ENCODE results near the gene MAN2A2.

Gene MAN2A2

DNA sequence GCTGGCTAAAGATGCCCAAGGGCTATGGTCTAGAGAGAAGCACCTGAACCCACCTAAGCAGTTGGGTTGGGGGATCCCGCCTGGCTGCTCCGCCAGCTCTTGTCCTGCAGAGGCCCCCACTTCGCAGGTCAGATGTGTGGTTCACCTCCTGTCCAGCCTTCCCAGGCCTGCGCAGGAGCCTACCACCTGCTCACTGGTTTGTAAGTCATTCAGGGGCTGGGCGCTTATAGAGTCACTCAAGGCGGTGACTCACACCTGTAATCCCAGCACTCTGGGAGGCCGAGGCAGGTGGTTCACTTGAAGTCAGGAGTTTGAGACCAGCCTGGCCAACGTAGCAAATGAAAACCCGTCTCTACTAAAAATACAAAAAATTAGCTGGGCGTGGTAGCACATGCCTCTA, 38.6 kb upstream of the MAN2A2 start:
- no peaks in the 10 kb centered on the region for H3K27me3 ChIP-seq (ENCODE audit: control insufficient read depth, insufficient read depth, low read length)
- peaks cover 19% of the 10 kb centered on the region for H3K4me1 ChIP-seq (ENCODE audit: control insufficient read depth, insufficient read depth, low read length)
- no peaks in the 10 kb centered on the region for H3K9me3 ChIP-seq (ENCODE audit: control insufficient read depth, insufficient read depth, low read length)
- no peak overlapping the region for H3K27ac ChIP-seq (ENCODE audit: low read depth, low read length)
- no peak overlapping the region for H3K4me3 ChIP-seq (ENCODE audit: low read depth, low read length)
- H3K36me3 ChIP-seq (ENCODE audit: control insufficient read depth, insufficient read depth, low read length) = no peaks in the 10 kb centered on the region
- no peak overlapping the region for H3K9ac ChIP-seq (ENCODE audit: low read depth, low read length)

- no peaks in the 10 kb centered on the region for H3K9me3 ChIP-seq (ENCODE audit: control insufficient read depth, insufficient read depth, low read length)
- no peak overlapping the region for H3K4me3 ChIP-seq (ENCODE audit: low read depth, low read length)
- no peak overlapping the region for H3K9ac ChIP-seq (ENCODE audit: low read depth, low read length)
- peaks cover 28% of the 10 kb centered on the region for H3K4me1 ChIP-seq (ENCODE audit: control insufficient read depth, insufficient read depth, low read length)
- H3K27me3 ChIP-seq (ENCODE audit: control insufficient read depth, insufficient read depth, low read length) = no peaks in the 10 kb centered on the region
- no peaks in the 10 kb centered on the region for H3K36me3 ChIP-seq (ENCODE audit: control insufficient read depth, insufficient read depth, low read length)
- H3K27ac ChIP-seq (ENCODE audit: low read depth, low read length) = no peak overlapping the region
These were observed 37.4 kb upstream of the MAN2A2 start for GRCh38 chr15:90865702-90866101.

DNA sequence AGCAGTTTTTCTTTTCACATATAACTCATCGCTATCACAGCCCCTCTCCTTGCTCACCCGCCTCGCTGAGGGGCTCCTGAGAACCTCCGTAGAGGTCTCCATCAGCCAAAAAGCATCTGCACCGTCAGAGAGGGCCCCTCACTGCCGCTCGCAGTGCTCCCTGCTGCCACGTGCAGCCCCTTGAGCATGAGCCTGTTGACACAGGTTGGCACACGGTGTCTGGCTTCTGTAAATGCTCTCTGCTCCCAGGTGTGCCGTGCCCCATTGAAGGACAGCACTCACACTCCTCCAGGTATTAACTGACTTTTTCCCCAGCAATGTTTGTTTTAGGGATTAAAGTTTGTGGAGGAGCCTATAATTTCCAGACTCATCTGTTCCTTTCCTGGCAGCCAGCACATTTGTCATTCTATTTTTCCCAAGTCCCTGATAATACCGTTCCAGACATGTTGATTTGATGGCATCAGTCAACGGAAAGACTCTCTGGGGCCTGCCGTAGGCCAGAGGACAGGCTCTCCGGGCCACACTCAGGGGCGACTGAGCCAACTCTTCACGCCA, 36.9 kb upstream of the MAN2A2 start:
- no peak overlapping the region for H3K9ac ChIP-seq (ENCODE audit: low read depth, low read length)
- H3K27me3 ChIP-seq (ENCODE audit: control insufficient read depth, insufficient read depth, low read length) = no peaks in the 10 kb centered on the region
- peaks cover 30% of the 10 kb centered on the region for H3K4me1 ChIP-seq (ENCODE audit: control insufficient read depth, insufficient read depth, low read length)
- no peak overlapping the region for H3K27ac ChIP-seq (ENCODE audit: low read depth, low read length)
- no peak overlapping the region for H3K4me3 ChIP-seq (ENCODE audit: low read depth, low read length)
- H3K36me3 ChIP-seq (ENCODE audit: control insufficient read depth, insufficient read depth, low read length) = no peaks in the 10 kb centered on the region
- H3K9me3 ChIP-seq (ENCODE audit: control insufficient read depth, insufficient read depth, low read length) = no peaks in the 10 kb centered on the region

DNA sequence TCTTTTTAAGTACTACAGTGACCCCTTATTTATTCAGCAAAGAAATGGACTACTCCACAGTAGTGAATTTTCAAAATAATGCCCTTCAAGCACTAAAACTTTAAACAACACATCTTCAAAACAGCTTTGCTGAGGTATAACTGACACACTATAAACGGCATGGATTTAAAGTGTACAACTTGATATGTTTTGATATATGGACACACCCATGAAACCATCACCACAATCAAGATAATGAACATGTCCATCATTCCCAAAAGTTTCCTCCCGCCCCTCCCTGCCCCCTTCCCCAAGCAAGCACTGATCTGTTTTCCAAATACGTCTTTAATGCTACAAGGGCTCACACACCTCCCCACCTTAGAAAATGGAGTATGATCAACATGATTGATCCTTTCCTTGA, 36.3 kb upstream of the MAN2A2 start:
- Histone ChIP-seq H3K9me3 (ENCODE audit: control insufficient read depth, insufficient read depth, low read length) (no peaks in the 10 kb centered on the region), H3K27me3 (ENCODE audit: control insufficient read depth, insufficient read depth, low read length) (no peaks in the 10 kb centered on the region), H3K27ac (ENCODE audit: low read depth, low read length) (no peak overlapping the region), H3K4me1 (ENCODE audit: control insufficient read depth, insufficient read depth, low read length) (peaks cover 30% of the 10 kb centered on the region), H3K9ac (ENCODE audit: low read depth, low read length) (no peak overlapping the region), H3K4me3 (ENCODE audit: low read depth, low read length) (no peak overlapping the region), H3K36me3 (ENCODE audit: control insufficient read depth, insufficient read depth, low read length) (no peaks in the 10 kb centered on the region)

GRCh38 chr15:90868261-90868689, 34.8 kb upstream of the MAN2A2 start, which contains the start of gene FURIN:
FURIN (plus strand) TSS chr15:90868588; CDS start chr15:90875741, 7,153 bp downstream.
- Histone ChIP-seq H3K9ac (ENCODE audit: low read depth, low read length) (no peak within 1 kb of the TSS), H3K9me3 (ENCODE audit: control insufficient read depth, insufficient read depth, low read length) (no peaks in the 10 kb centered on the region), H3K4me1 (ENCODE audit: control insufficient read depth, insufficient read depth, low read length) (peaks cover 40% of the 10 kb centered on the region), H3K27me3 (ENCODE audit: control insufficient read depth, insufficient read depth, low read length) (no peaks in the 10 kb centered on the region), H3K36me3 (ENCODE audit: control insufficient read depth, insufficient read depth, low read length) (no peaks in the 10 kb centered on the region), H3K4me3 (ENCODE audit: low read depth, low read length) (no peak within 1 kb of the TSS), H3K27ac (ENCODE audit: low read depth, low read length) (peak within 1 kb of the TSS; percentile 92)

DNA sequence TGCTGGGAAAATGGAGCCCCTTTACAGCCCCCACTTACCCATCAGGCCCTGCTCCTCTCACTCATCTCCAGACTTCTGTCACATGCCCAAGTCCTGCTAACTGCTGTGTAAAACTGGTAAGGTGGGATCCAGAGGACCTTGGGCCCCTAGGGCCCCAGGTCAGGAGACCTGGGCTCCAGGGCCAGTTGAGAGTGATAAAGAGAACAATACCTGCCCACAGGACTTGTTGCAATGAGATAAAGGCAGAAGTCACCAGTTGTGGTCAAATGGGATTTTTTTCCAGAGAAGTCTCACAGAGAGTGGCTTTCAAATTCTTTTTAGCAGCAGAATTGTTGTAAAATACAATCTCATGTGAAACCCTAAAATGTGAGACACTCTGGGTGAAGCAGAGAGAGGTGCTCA, 34.0 kb upstream of the MAN2A2 start:
- Histone ChIP-seq H3K4me1 (ENCODE audit: control insufficient read depth, insufficient read depth, low read length) (peaks cover 48% of the 10 kb centered on the region), H3K36me3 (ENCODE audit: control insufficient read depth, insufficient read depth, low read length) (no peaks in the 10 kb centered on the region), H3K9ac (ENCODE audit: low read depth, low read length) (no peak overlapping the region), H3K27ac (ENCODE audit: low read depth, low read length) (peak overlapping the region; percentile 92), H3K27me3 (ENCODE audit: control insufficient read depth, insufficient read depth, low read length) (no peaks in the 10 kb centered on the region), H3K9me3 (ENCODE audit: control insufficient read depth, insufficient read depth, low read length) (no peaks in the 10 kb centered on the region), H3K4me3 (ENCODE audit: low read depth, low read length) (no peak overlapping the region)

DNA sequence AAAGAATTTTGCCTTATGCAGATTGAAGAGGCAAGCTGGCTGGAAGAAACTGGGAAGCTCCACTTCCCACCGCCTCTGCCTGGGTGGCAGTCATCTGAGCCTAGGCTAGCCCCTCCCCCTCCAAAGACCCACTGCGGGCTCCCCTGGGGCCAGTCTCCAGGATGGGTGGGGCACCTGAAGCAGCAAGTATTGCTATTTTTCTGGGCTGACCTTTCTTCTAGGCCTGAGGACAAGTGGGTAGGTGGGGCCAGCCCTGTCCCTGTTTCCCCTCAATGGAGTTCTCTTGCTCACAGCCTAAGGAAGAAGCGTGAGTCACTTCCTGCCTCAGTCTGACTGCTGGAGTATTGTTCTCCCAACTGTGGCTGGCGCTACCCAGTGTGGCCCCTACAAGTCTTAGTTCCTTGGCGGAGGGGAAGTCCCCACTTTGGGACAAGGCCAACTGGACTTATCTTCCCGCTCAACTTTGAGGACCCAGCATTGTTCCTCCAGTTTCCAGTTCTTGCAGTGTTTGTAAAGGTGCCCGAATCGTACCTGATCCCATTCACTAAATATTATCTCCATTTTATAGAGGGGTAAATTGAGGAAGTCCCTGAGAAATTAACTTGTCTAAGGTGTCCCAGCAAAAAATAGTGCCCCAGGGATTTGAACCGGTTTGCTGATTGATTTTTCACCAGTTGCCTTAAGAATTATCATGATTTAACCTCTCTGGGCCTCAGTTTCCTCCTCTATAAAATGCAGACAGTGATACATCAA, 33.3 kb upstream of the MAN2A2 start:
- Histone ChIP-seq H3K9ac (ENCODE audit: low read depth, low read length) (no peak overlapping the region), H3K4me3 (ENCODE audit: low read depth, low read length) (no peak overlapping the region), H3K27me3 (ENCODE audit: control insufficient read depth, insufficient read depth, low read length) (no peaks in the 10 kb centered on the region), H3K36me3 (ENCODE audit: control insufficient read depth, insufficient read depth, low read length) (no peaks in the 10 kb centered on the region), H3K4me1 (ENCODE audit: control insufficient read depth, insufficient read depth, low read length) (peaks cover 54% of the 10 kb centered on the region), H3K9me3 (ENCODE audit: control insufficient read depth, insufficient read depth, low read length) (no peaks in the 10 kb centered on the region), H3K27ac (ENCODE audit: low read depth, low read length) (peak overlapping the region; percentile 92)

- peaks cover 54% of the 10 kb centered on the region for H3K4me1 ChIP-seq (ENCODE audit: control insufficient read depth, insufficient read depth, low read length)
- no peaks in the 10 kb centered on the region for H3K27me3 ChIP-seq (ENCODE audit: control insufficient read depth, insufficient read depth, low read length)
- no peaks in the 10 kb centered on the region for H3K36me3 ChIP-seq (ENCODE audit: control insufficient read depth, insufficient read depth, low read length)
- peak overlapping the region; percentile 92 for H3K27ac ChIP-seq (ENCODE audit: low read depth, low read length)
- 0 out of 2 replicates have a peak overlapping the region, but pooled peaks have one; percentile 45 for H3K9ac ChIP-seq (ENCODE audit: low read depth, low read length)
- H3K4me3 ChIP-seq (ENCODE audit: low read depth, low read length) = peak overlapping the region; percentile 75
- no peaks in the 10 kb centered on the region for H3K9me3 ChIP-seq (ENCODE audit: control insufficient read depth, insufficient read depth, low read length)
These were observed 32.6 kb upstream of the MAN2A2 start for GRCh38 chr15:90870354-90871138.

DNA sequence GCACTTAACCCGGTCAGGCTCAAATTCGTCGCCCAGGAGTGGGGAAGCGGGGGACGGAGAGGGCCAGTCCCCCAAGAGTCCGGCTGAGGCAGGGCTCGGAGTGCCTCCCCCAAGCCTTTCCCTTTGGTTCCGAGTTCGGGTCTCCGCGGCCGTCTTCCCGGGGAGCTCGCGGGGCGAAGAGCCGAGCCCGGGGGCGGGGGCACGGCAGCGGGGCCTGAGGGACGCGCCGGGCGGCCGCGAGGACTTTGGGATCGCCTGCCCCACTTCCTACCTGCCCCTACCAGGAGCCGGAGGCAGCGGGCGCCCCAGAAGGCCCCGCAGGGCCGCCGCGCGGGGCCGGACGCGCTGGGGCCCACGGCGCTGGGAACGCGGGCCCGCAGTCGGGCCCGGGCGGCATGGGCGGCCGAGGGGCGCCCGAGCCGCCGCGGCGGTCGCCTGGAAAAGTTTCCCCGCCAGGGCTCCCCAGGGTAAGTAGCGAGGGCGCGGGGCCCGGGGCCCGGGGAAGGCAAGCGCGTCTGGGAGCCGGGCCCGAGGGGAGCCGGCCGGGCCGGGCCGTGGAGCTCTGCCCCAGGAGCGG, 31.9 kb upstream of the MAN2A2 start:
- Histone ChIP-seq H3K9me3 (ENCODE audit: control insufficient read depth, insufficient read depth, low read length) (no peaks in the 10 kb centered on the region), H3K27me3 (ENCODE audit: control insufficient read depth, insufficient read depth, low read length) (no peaks in the 10 kb centered on the region), H3K4me1 (ENCODE audit: control insufficient read depth, insufficient read depth, low read length) (peaks cover 54% of the 10 kb centered on the region), H3K27ac (ENCODE audit: low read depth, low read length) (peak overlapping the region; percentile 92), H3K9ac (ENCODE audit: low read depth, low read length) (0 out of 2 replicates have a peak overlapping the region, but pooled peaks have one; percentile 45), H3K36me3 (ENCODE audit: control insufficient read depth, insufficient read depth, low read length) (peaks cover under 1% of the 10 kb centered on the region; the same call in 1 of the 2 replicates), H3K4me3 (ENCODE audit: low read depth, low read length) (peak overlapping the region; percentile 75)

- Histone ChIP-seq H3K4me1 (ENCODE audit: control insufficient read depth, insufficient read depth, low read length) (peaks cover 54% of the 10 kb centered on the region), H3K36me3 (ENCODE audit: control insufficient read depth, insufficient read depth, low read length) (peaks cover 7% of the 10 kb centered on the region), H3K27me3 (ENCODE audit: control insufficient read depth, insufficient read depth, low read length) (no peaks in the 10 kb centered on the region), H3K4me3 (ENCODE audit: low read depth, low read length) (peak overlapping the region; percentile 75), H3K27ac (ENCODE audit: low read depth, low read length) (peak overlapping the region; percentile 92), H3K9me3 (ENCODE audit: control insufficient read depth, insufficient read depth, low read length) (no peaks in the 10 kb centered on the region), H3K9ac (ENCODE audit: low read depth, low read length) (no peak overlapping the region)
These were observed 31.2 kb upstream of the MAN2A2 start for GRCh38 chr15:90871716-90872485.

Data from HUES48 (cell line).